ENCODE results near the gene PSMD14.

DNA sequence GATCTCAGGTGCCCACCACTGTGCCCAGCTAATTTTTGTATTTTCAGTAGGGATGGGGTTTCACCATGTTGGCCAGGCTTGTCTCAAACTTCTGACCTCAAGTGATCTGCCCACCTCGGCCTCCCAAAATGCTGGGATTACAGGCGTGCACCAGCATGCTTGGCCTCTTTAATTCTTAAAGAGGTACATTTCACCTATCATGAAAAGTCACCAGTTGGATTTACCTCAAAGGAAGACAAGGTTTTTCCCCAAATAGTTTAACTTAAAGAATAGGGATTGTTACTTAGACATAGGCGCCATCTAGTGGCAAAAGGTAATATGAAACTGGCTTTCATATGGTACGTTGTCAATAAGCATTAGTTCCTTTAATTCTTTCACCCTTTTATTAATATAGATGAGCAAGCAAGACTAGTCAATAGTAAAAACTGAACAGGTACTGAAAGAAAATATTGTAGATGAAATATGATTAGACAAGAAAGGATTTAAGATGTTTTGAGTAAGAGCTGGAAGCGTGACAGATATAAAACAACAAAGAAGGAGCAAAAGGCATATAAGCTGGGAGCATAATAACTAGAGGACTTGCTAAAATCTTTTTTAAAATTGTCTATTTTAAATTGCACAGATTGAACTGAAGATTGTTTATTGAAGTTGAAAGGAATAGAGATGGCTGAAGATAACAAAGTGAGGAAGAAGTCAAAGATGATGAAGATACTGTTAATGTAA, 35.0 kb upstream of the PSMD14 start:
- TF ChIP-seq POLR2AphosphoS5 (IDR thresholded peaks at IDR 0.05; ENCODE audit: low read depth, low read length) = no peak
- TF ChIP-seq, protein P1, sequence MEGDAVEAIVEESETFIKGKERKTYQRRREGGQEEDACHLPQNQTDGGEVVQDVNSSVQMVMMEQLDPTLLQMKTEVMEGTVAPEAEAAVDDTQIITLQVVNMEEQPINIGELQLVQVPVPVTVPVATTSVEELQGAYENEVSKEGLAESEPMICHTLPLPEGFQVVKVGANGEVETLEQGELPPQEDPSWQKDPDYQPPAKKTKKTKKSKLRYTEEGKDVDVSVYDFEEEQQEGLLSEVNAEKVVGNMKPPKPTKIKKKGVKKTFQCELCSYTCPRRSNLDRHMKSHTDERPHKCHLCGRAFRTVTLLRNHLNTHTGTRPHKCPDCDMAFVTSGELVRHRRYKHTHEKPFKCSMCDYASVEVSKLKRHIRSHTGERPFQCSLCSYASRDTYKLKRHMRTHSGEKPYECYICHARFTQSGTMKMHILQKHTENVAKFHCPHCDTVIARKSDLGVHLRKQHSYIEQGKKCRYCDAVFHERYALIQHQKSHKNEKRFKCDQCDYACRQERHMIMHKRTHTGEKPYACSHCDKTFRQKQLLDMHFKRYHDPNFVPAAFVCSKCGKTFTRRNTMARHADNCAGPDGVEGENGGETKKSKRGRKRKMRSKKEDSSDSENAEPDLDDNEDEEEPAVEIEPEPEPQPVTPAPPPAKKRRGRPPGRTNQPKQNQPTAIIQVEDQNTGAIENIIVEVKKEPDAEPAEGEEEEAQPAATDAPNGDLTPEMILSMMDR (IDR thresholded peaks at IDR 0.05) = peak; percentile 75
- TF ChIP-seq, protein P2, sequence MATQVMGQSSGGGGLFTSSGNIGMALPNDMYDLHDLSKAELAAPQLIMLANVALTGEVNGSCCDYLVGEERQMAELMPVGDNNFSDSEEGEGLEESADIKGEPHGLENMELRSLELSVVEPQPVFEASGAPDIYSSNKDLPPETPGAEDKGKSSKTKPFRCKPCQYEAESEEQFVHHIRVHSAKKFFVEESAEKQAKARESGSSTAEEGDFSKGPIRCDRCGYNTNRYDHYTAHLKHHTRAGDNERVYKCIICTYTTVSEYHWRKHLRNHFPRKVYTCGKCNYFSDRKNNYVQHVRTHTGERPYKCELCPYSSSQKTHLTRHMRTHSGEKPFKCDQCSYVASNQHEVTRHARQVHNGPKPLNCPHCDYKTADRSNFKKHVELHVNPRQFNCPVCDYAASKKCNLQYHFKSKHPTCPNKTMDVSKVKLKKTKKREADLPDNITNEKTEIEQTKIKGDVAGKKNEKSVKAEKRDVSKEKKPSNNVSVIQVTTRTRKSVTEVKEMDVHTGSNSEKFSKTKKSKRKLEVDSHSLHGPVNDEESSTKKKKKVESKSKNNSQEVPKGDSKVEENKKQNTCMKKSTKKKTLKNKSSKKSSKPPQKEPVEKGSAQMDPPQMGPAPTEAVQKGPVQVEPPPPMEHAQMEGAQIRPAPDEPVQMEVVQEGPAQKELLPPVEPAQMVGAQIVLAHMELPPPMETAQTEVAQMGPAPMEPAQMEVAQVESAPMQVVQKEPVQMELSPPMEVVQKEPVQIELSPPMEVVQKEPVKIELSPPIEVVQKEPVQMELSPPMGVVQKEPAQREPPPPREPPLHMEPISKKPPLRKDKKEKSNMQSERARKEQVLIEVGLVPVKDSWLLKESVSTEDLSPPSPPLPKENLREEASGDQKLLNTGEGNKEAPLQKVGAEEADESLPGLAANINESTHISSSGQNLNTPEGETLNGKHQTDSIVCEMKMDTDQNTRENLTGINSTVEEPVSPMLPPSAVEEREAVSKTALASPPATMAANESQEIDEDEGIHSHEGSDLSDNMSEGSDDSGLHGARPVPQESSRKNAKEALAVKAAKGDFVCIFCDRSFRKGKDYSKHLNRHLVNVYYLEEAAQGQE (IDR thresholded peaks at IDR 0.05; ENCODE audit: insufficient read depth in 1 of 2, low read depth in 2 of 2, low read length in 1 of 2) = no peak
- TF ChIP-seq TCF7L2 (IDR thresholded peaks at IDR 0.05; ENCODE audit: low read depth, low read length) = no peak

Measured in Panc1 (cell line).